Measurements from ENCODE around the gene CHMP4A.

DNA sequence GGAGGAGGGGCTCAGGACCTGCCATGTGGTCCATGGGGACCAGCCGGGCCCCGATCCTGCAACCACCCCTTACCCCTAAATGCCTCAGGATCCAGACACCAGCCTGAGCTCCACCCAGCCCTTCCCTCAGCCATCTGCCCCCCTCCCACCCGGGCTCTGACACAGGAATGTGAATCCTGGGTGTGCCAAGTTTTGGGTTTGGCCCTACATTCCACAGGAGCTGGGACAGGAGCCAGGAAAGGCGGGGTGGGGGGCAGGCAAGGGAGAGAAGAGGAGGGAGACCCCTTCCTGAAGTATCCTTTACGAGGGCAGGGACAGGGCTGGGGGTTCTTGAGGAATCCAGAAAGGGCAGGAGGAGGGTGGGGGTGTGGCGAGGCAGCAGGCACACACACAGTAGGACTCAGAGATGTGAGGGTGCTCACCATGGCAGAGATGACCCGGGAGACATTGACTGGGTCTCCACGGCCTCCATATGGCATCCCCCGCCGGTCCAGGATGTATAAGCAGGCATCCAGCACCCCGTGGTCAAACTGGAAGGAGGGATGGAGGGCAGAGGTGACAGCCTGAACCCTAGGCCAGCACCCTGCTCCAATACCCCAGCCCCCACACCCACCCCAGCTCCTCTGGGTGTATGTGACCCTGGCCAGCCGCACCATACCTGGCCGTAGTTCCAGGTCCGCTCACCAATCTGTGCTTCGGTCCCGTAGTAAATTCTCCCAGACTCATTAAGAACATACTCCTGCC lies 46.2 kb upstream of the CHMP4A start:
- TF ChIP-seq, protein P1, sequence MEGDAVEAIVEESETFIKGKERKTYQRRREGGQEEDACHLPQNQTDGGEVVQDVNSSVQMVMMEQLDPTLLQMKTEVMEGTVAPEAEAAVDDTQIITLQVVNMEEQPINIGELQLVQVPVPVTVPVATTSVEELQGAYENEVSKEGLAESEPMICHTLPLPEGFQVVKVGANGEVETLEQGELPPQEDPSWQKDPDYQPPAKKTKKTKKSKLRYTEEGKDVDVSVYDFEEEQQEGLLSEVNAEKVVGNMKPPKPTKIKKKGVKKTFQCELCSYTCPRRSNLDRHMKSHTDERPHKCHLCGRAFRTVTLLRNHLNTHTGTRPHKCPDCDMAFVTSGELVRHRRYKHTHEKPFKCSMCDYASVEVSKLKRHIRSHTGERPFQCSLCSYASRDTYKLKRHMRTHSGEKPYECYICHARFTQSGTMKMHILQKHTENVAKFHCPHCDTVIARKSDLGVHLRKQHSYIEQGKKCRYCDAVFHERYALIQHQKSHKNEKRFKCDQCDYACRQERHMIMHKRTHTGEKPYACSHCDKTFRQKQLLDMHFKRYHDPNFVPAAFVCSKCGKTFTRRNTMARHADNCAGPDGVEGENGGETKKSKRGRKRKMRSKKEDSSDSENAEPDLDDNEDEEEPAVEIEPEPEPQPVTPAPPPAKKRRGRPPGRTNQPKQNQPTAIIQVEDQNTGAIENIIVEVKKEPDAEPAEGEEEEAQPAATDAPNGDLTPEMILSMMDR (IDR thresholded peaks at IDR 0.05): no peak
- TF ChIP-seq POLR2AphosphoS5 (IDR thresholded peaks at IDR 0.05) (no peak), POLR2A (IDR thresholded peaks at IDR 0.05) (no peak)

Measured in prostate gland (tissue), 2 donors.